Measurements from ENCODE around the gene CBX2.

DNA sequence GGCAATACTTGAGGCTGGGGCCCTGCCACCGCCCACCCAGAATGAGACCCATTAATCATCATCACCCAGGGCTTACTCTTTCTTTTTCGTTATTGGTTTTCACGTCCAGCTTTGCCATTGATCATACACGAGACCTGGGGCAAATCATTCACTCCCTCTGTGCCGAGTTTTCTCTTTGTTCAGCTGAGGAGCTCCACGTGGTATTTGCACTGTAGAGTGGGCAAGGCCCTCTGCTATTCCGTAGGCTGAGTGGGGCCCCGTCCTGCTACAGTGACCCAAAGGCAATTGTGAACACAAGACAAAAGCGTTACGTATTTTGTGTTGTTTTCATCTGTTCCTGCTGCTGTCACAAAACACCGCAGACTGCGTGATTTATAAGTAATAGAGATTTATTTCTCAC, 23.6 kb upstream of the CBX2 start:
- TF ChIP-seq, protein P1, sequence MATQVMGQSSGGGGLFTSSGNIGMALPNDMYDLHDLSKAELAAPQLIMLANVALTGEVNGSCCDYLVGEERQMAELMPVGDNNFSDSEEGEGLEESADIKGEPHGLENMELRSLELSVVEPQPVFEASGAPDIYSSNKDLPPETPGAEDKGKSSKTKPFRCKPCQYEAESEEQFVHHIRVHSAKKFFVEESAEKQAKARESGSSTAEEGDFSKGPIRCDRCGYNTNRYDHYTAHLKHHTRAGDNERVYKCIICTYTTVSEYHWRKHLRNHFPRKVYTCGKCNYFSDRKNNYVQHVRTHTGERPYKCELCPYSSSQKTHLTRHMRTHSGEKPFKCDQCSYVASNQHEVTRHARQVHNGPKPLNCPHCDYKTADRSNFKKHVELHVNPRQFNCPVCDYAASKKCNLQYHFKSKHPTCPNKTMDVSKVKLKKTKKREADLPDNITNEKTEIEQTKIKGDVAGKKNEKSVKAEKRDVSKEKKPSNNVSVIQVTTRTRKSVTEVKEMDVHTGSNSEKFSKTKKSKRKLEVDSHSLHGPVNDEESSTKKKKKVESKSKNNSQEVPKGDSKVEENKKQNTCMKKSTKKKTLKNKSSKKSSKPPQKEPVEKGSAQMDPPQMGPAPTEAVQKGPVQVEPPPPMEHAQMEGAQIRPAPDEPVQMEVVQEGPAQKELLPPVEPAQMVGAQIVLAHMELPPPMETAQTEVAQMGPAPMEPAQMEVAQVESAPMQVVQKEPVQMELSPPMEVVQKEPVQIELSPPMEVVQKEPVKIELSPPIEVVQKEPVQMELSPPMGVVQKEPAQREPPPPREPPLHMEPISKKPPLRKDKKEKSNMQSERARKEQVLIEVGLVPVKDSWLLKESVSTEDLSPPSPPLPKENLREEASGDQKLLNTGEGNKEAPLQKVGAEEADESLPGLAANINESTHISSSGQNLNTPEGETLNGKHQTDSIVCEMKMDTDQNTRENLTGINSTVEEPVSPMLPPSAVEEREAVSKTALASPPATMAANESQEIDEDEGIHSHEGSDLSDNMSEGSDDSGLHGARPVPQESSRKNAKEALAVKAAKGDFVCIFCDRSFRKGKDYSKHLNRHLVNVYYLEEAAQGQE (IDR thresholded peaks at IDR 0.05; ENCODE audit: low read depth, low read length) = no peak
- TF ChIP-seq CTCF (IDR thresholded peaks at IDR 0.05) = no peak
- no peak for TF ChIP-seq RAD21 (IDR thresholded peaks at IDR 0.05; ENCODE audit: low read length)
- TF ChIP-seq TCF12 (IDR thresholded peaks at IDR 0.05) = no peak

Data from SK-N-SH (cell line).